ENCODE data around the gene PDE4D. TPM values are rescaled to one million over a fixed set of nuclear protein-coding genes. Genes with fewer than 3 reads are reported as not detected.

PDE4D gene
- total RNA-seq, 1 experiment from 2014 or later = 3.3 TPM

DNA sequence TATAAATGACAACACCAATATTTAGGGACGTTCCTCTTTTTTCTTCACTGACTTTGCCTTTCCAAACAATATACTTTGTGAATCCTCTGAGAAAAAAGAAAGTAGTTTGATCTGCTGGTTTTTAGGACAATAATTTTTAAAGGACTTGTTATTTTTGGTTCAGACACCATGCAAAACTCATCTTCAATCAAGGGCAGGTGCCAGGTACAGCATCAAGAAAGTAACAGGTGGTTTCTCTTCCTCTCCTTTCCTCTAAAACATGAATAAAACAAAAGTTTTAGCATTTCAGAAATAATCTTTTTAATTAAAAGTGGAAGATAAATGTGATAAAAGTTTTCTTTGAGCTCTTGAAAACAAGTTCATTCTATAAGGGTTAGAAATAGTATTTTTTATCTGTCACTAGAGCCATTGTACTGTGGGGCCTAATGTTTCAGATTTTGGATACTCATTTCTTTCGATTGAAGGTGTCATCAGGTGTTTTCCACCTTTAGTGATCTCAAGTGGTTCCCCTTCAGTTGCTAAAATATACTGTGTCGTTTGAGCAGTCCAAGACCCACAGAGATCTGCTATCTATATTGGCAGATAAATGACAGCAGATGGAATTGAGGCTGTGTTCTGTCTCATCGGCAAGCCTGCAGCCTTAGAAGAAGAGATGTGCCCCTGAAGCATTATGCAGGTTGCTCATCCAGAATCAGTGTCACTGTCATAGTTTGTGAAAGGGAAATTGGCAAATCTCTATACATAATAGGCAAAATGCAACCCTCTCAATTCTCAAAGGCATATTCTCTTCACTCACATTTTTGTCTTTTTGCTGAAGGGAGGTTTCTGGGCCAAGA is 499.7 kb downstream of the PDE4D start:
- H3K27me3 Mint-ChIP-seq (ENCODE audit: low read depth) = no peaks in the 10 kb centered on the region
- H3K36me3 Mint-ChIP-seq = peaks cover 10% of the 10 kb centered on the region
- TF ChIP-seq ZNF263 (CRISPR knock-in tag; IDR thresholded peaks at IDR 0.05; ENCODE audit: low read depth) (no peak), ZNF121 (CRISPR knock-in tag; IDR thresholded peaks at IDR 0.05) (no peak), ZNF532 (CRISPR knock-in tag; IDR thresholded peaks at IDR 0.05; ENCODE audit: borderline replicate concordance) (no peak), HMGA2 (CRISPR knock-in tag; IDR thresholded peaks at IDR 0.05) (no peak), CREM (CRISPR knock-in tag; IDR thresholded peaks at IDR 0.05) (no peak), PRRX2 (CRISPR knock-in tag; IDR thresholded peaks at IDR 0.05) (no peak), CTCF (IDR thresholded peaks at IDR 0.05) (no peak), RORB (CRISPR knock-in tag; IDR thresholded peaks at IDR 0.05) (no peak), ATF6 (CRISPR knock-in tag; IDR thresholded peaks at IDR 0.05) (no peak), NR2C2 (CRISPR knock-in tag; IDR thresholded peaks at IDR 0.05) (no peak), NR1H2 (CRISPR knock-in tag; IDR thresholded peaks at IDR 0.05) (no peak), OVOL2 (CRISPR knock-in tag; IDR thresholded peaks at IDR 0.05; ENCODE audit: borderline replicate concordance) (no peak), SMAD4 (CRISPR knock-in tag; IDR thresholded peaks at IDR 0.05) (no peak), USF2 (CRISPR knock-in tag; IDR thresholded peaks at IDR 0.05) (no peak)
- DNase-seq (ENCODE audit: low spot score) (no peak), ATAC-seq (no peak)
- ChIA-PET POLR2A (no interaction called here), CTCF (no interaction called here)
- H3K27ac Mint-ChIP-seq = no peak overlapping the region
- H3K4me3 Mint-ChIP-seq = no peak overlapping the region
- peaks cover 5% of the 10 kb centered on the region for H3K4me1 Mint-ChIP-seq
- H3K9me3 Mint-ChIP-seq = peaks cover 13% of the 10 kb centered on the region

GRCh38 chr5:59391576-59391975 is 501.9 kb downstream of the PDE4D start:
- POLR2A ChIA-PET = no interaction called here
- Mint-ChIP-seq H3K9me3 (peaks cover 13% of the 10 kb centered on the region), H3K4me1 (peaks cover 10% of the 10 kb centered on the region), H3K4me3 (no peak overlapping the region), H3K36me3 (peaks cover 10% of the 10 kb centered on the region), H3K27me3 (ENCODE audit: low read depth) (no peaks in the 10 kb centered on the region), H3K27ac (no peak overlapping the region)
- no peak for ATAC-seq
- DNase-seq (ENCODE audit: low spot score) = no peak
- CTCF ChIA-PET = interaction anchor here (1.1 to 1.9 kb wide), 4 partner anchors 196 to 409 kb away, joined by 3 to 6 read pairs (median 6); no protein-coding TSS in a partner anchor
- TF ChIP-seq CTCF (IDR thresholded peaks at IDR 0.05) (no peak), GTF2I (CRISPR knock-in tag; conservative IDR thresholded peaks at IDR 0.05) (no peak), ELF4 (CRISPR knock-in tag; IDR thresholded peaks at IDR 0.05; ENCODE audit: low read depth) (no peak), ZNF219 (CRISPR knock-in tag; IDR thresholded peaks at IDR 0.05; ENCODE audit: borderline replicate concordance) (no peak), MLX (CRISPR knock-in tag; IDR thresholded peaks at IDR 0.05) (no peak), FOXK1 (CRISPR knock-in tag; IDR thresholded peaks at IDR 0.05) (no peak)
- TF ChIP-seq, protein P1, sequence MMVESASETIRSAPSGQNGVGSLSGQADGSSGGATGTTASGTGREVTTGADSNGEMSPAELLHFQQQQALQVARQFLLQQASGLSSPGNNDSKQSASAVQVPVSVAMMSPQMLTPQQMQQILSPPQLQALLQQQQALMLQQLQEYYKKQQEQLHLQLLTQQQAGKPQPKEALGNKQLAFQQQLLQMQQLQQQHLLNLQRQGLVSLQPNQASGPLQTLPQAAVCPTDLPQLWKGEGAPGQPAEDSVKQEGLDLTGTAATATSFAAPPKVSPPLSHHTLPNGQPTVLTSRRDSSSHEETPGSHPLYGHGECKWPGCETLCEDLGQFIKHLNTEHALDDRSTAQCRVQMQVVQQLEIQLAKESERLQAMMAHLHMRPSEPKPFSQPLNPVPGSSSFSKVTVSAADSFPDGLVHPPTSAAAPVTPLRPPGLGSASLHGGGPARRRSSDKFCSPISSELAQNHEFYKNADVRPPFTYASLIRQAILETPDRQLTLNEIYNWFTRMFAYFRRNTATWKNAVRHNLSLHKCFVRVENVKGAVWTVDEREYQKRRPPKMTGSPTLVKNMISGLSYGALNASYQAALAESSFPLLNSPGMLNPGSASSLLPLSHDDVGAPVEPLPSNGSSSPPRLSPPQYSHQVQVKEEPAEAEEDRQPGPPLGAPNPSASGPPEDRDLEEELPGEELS (CRISPR knock-in tag; IDR thresholded peaks at IDR 0.05) = no peak
- TF ChIP-seq, protein P2, sequence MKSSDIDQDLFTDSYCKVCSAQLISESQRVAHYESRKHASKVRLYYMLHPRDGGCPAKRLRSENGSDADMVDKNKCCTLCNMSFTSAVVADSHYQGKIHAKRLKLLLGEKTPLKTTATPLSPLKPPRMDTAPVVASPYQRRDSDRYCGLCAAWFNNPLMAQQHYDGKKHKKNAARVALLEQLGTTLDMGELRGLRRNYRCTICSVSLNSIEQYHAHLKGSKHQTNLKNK (CRISPR knock-in tag; IDR thresholded peaks at IDR 0.05) = no peak
